GM19193 (cell line): ENCODE results near the gene APBB1.

Experiments
- POLR2A ChIP-seq: IDR thresholded peaks from 4 replicates; pipeline ENCODE4 v1.6.1; 2011; ENCODE audit not compliant: insufficient read depth, insufficient read length; ENCODE audit errors: extremely low read depth

APBB1 gene

DNA sequence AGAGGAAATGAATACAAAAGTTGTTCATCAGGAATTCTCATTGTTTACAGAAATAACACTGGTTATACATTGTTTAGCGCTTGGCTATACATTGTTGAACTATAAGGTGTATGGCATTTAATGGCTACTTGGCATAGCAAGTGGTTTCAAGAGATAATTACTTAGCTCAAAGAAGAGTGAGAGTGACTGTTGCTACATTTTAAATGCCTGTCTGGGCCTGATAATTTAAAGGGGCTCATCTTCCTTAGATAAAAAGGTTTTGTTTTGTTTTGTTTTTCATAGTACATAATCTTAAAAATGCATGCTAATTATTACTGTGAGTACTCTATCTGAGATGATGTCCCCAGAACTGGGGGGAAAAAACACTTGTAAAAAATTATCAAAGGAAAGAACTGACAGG, 30.1 kb downstream of the APBB1 start:
- TF ChIP-seq POLR2A, result no peak

DNA sequence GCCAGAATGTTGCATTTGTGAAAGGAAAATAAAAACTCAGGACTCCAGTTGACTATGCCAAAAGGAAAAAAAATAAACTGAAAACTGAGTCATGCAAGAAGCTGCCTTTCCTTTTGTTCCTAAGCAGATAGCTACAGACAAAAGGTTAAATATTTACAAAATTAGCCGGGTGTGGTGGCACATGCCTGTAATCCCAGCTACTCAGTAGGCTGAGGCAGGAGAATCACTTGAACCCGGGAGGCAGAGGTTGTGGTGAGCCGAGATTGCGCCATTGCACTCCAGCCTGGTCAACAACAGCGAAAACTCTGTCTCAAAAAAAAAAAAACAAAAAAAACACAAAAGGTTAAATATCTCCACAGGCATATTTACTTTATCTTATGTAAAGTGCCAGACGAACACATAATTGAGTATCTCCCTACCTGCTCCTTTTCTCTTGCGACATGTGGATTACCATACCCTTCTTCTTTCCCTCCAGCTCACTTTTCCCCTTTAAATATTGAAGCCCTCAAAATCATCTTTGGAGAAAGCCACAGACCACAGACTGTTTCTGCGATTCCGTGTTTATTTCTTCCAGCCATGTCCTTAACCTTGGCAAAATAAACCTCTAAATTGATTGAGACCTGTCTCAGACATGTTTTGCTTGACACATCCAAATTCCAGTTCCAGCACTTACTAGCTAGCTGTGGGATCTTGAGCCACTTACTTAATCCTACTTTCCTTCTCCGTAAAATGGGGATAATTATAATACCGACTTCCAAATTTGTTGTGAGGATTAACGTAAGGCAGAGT, 30.9 kb downstream of the APBB1 start:
- no peak for TF ChIP-seq POLR2A

DNA sequence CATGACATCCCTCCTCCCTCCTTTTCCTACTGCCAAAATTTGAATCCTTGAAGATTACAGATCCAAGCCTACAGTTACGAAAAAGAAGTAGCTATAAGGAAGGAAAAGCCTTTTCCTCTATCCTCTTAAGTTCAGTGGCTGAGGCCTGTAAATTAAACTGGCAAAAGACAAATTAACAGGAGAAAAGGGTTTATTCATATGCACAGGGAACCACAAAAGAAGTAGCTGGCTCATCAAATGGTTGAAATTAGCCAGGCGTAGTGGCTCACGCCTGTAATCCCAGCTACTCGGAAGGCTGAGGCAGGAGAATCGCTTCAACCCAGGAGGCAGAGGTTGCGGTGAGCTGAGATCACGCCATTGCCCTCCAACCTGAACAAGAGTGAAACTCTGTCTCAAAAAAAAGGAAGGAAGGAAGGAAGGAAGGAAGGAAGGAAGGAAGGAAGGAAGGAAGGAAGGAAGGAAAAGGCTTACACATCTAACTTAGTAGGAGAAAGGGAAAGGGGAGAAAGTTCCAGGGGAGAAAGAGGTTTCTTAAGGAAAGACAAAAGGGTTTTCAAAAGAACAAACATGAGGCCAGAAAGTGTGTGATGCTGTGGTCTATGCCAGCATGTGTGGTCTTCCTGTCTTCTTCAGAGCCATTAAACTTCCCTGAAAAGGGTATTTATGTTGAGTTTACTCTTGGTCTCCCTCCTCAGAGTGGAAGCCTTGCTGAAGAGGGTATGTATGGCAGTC, 33.7 kb downstream of the APBB1 start:
- TF ChIP-seq POLR2A, result no peak

DNA sequence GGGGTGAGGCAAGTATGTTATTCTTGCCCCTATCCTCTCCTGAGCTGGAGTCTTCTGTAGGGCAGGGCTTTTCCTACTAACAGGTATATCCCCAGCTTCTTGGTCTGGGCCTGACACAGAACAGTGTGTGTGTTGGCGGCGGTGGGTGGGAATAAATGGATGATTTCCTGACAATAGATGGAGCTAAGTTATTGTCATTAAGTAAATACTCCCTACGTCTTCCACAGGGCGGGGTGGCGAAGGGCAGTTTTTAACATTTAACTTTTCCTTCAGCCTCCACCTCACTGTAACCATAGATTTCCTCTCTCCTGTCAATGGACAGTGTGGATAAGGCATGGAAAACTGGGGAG, 40.3 kb downstream of the APBB1 start:
- no peak for TF ChIP-seq POLR2A

DNA sequence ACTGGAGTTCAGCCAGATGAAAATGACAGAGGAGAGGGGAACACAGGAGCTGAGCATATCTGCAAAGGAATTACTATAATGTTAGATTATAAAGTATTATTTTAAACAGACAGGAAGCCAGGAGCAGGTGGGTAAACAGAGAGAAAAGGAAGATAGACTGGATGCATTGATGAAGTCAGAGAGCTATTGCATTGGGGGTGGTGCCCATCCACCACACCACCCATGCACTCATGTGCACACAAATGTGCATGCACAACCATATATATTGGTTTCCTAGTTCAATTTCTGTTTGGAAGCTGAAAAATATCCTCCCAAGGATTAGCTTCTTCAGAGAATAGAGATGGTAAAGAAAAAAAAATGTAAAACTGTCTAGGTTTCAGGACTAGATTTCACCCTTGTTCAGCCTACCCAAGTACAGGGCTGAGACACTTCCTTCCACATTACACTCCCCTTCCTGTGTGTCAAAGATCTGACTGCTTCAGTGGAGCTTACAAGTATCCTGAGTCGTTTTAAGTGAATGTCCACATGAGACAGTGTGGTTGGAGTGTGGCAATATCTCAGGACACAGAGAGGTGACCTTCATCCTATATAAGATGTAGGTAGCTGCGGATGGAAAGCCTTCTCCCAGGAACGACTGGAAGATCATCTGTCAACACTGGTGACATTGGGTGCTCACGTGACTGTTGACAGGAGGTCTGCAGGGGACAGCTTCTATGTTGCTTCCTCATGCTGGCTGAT, 40.8 kb downstream of the APBB1 start:
- TF ChIP-seq POLR2A, result no peak

DNA sequence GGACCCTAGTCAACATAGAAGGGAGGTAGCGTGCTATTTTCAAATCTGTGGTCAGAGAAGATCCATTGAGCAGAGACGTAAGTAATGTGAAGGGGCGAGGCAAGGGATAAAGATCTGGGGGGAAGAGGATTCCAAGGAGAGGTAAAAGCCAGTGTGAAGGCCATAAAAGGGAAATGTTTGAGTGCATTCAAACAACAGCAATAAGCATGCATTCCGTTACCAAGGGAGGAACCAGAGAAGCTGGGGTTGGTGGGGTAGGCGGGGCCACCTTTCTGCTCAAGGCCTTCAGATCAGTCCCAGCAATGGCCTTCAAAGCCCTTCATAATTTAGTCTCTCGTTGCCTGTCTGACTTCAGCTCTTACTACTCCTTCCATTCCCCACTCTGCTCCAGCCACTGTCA, 47.1 kb downstream of the APBB1 start:
- TF ChIP-seq POLR2A, result no peak

DNA sequence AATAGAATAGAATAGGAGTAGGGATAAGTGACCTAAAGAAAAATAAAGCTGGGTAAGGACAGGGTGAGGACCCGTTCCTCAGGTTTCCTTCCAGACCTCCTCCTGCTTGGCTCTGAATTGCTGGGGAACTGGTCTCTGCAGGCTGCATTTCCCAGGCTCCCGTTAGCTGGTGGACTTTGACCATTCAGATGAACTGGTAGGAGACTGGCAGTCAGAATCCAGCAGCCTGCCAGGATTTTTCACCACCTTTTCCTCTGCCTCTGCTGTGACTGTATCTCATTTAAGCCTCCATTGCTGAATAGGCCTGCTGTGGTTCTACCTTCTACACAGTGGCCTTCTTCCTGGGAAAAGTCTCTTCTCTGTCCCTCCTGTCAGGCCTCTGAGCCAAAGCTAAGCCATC, 53.2 kb downstream of the APBB1 start:
- TF ChIP-seq POLR2A, result no peak

DNA sequence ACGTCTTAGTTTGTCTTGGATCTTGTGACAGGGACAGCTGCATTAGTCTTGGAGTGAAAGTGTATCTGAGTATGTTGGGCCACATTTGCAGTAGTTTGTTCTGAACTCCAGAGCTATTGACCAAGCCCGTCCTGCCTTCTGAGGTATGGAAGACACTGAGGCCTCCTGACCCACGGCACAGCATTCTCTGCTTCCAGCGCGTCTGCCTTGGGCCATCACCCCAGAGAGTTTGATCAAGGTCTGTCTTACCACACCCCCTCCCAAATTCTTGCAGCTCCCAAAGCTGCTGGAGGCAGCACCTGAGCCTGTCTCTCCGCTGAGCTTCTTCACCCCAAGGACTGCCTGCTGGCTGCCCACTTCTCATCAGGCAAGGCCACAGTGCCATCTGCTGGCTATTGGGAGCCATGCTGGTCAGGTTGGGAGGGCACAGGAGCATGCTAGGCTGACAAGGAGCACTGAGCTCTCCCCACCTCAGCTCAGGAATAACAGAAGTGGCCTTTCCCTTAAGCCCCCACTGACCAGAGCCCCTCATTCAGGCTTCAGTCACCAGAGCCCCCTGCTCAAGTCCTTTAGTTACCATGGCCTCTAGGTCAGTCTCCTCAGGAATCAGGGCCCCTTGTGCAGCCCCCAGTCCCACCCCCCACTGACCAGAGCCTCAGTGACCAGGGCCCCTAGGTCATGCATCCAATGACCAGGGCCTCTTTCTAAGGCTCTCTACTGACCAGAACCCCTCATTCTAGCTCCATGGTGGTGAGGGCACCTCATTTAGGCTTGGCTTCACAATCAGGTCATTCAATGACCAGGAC, 55.8 kb downstream of the APBB1 start:
- no peak for TF ChIP-seq POLR2A

DNA sequence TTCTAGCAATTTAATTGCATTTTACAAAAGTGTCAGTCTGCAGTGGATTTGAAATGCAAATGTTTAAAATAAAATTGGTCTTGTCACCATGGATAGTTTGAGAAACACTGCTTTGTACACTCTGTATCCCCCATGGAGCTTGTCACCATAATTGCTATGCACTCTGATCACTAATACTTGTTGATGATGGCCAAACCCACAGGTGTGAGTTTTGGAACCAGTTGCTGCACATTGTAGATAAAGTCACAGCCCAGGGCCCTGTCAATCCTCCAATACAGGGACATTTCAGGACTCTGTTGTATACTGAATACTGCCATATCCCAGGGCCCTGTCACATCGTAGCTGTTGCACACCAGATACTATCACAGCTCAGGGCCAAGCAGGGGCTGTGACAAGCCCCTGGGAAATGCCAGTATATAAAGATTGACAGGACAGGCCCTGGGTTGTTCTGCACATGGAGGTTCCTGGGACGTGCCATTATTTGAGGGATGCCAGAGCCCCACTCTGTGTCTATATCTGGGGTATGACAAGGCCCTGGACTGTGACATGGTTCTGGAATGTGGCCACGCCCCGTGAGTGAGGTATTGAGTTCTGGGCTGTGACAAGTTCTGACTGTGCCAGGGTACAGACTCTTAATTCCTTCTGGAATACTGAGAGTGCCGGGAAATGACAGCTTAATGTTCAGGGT, 56.6 kb downstream of the APBB1 start:
- TF ChIP-seq POLR2A, result no peak

DNA sequence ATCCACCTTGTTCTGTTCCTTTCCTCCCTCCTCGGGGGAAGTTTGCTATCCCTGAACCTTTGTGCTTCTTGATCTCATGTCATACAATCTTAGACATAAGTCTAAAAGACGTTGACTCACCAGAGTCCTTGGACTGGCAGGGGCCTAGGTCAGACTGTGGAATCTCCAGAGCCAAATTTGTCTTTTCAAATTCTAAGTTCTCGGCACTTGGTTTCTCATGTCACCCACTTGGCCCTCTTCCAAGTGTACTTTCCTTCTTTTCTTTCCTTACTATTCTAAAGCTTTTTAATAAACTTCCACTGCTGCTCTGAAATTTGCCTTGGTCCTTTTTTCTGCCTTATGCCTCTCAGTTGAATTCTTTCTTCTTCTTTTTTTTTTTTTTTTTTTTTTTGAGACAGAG, 58.7 kb downstream of the APBB1 start:
- TF ChIP-seq POLR2A, result no peak

DNA sequence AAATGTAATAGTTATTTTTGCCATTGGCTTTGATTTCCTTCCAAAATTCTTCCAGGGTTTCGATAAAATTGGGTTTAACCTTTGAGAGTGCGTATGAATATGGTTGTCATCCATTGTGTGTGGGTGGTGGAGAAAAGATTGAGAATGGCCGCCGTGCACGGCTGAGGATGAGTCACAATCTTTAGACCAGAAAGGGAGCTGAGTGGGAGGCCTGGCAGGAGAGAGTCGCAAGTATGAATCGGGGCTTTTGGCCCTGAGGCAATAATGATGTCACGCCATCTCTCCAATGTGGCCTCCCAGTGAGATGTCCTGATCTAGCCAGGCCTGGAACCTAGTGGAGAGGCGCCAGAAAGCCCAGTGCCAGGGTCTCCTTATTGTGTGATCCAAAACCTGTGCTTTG, 61.7 kb downstream of the APBB1 start:
- TF ChIP-seq POLR2A, result no peak

DNA sequence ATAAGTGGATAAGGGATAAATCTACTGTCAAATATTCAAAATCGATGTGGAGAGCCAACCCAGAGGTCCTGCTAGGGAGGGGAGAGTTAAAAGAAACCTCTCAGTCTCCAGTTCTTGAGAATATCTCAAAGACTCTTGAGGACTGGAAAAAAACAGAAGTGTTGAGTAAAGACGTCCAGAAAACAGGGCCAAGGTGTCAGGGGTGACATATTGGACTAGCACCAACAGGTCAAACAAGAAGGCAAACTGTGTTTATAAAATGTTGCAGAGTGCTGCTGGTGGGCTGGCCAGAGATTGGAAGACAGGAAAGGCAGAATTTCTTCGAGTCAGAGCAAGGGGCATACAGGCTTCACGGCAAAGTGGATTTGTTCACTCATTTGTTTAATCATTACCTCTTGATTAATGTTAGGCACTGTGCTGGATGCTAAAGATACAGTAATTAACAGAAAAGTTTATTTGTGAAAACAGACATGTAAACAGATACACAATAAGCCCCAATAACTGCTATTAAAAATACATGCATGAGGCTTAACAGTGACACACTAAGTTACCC, 62.3 kb downstream of the APBB1 start:
- no peak for TF ChIP-seq POLR2A

DNA sequence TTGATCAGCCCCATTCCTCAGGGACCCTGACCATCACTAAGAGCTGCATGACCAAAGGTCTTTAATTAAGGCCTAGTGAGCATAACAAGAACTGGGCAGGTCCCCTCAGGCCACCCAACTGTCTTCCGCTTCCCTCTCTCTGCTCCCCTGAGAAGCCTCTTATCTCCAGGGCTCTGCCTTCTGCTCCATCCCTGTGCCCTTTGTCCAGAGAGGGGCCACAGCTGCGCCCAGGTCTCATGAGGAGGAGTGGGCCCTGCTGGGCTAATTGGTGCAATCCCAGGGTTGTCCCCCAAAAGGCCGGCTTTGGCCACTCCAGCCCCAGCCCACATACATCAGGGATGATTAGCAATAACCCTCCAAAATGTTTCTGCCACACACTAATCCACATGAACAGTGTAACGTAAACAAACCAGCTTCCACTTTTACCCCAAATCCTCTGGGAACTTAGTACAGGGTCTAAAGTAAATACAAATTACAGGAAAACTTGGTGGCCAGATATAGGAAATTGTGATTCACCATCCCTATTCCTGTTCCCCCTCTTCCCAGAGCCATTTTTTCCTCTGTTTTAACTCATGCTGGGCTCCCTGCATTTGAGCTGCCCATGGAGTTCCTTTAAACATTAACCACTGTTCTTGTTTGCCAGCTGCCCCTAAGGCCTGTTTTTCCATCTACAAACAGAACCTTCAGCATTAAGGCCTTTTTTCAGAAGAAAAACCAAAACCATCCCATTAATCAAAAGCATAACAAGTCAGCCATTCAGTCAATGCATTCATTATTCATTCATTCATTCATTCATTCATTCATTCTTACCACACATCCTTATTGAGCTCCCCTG, 64.0 kb downstream of the APBB1 start:
- TF ChIP-seq POLR2A, result no peak

DNA sequence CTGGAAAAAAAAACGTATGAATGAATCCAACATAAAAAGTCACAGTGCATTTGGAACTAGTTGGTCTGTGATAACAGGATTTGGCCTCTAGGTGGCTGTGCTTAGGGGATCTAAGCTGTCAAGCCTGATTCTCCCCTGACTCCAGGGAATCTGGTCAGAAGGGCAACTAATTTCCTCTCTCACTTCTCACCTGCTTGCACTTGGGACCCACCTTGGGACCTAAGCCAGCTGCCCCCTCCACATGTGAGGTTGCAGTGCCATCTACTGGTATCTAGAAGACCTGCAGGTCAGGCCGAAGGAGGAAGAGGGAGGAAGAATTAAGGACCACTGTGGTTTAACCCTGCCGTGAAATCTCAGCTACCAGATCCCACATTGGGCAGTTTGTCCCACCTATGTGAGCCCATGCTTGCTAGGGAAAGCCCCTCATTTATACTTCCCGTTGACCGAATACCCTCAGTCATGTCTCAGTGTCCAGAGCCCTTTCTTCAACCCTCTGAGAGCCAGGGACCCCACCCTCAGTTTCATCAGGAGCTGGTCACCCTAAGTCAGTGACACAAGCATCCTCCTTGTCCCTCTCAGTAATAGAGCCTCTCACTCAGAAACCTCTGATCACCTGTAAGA, 65.4 kb downstream of the APBB1 start:
- no peak for TF ChIP-seq POLR2A
